Liver (tissue), 3 donors: ENCODE data around the gene GPAT2.
"Not testable (repeated sequence)": the region's sequence is repeated elsewhere in the genome, so short reads cannot be mapped to it uniquely, and the experiment has no call there.

Source experiments
- ATF3 ChIP-seq: IDR thresholded peaks from 2 replicates; pipeline ENCODE4 v1.6.1; 2016; ENCODE audit warnings: antibody characterized with exemption
- EGR1 ChIP-seq, 2 donors: IDR thresholded peaks; 2 replicates each; pipeline ENCODE4 v1.6.1; 2016 to 2018; ENCODE audit warnings: antibody characterized with exemption in 2 of 2, low read depth in 2 of 2
- FOXA1 ChIP-seq: IDR thresholded peaks from 2 replicates; pipeline ENCODE4 v1.6.1; 2016; ENCODE audit warnings: antibody characterized with exemption
- GABPA ChIP-seq, 2 donors: IDR thresholded peaks in 1 of 2; conservative IDR thresholded peaks in 1 of 2; 2 replicates each; pipeline ENCODE4 v1.6.1; 2016; ENCODE audit warnings: antibody characterized with exemption in 2 of 2, mild to moderate bottlenecking in 1 of 2, moderate library complexity in 1 of 2
- JUND ChIP-seq, 2 donors: IDR thresholded peaks; 2 replicates each; pipeline ENCODE4 v1.6.1; 2016; ENCODE audit warnings: antibody characterized with exemption in 2 of 2
- NR2F2 ChIP-seq: IDR thresholded peaks from 2 replicates; pipeline ENCODE4 v1.6.1; 2016; ENCODE audit warnings: antibody characterized with exemption
- RAD21 ChIP-seq, 2 donors: IDR thresholded peaks; 2 replicates each; pipeline ENCODE4 v1.6.1; 2016; ENCODE audit warnings: antibody characterized with exemption in 2 of 2, mild to moderate bottlenecking in 2 of 2
- REST ChIP-seq: IDR thresholded peaks from 2 replicates; pipeline ENCODE4 v1.6.1; 2016; ENCODE audit warnings: antibody characterized with exemption, mild to moderate bottlenecking
- SP1 ChIP-seq: IDR thresholded peaks from 2 replicates; pipeline ENCODE4 v1.6.1; 2018; ENCODE audit warnings: antibody characterized with exemption, mild to moderate bottlenecking
- TAF1 ChIP-seq: conservative IDR thresholded peaks from 2 replicates; pipeline ENCODE4 v1.6.1; 2016; ENCODE audit warnings: antibody characterized with exemption, mild to moderate bottlenecking
- YY1 ChIP-seq: IDR thresholded peaks from 2 replicates; pipeline ENCODE4 v1.6.1; 2016; ENCODE audit warnings: antibody characterized with exemption, mild to moderate bottlenecking
- TF ChIP-seq, protein P1 (sequence below): fragments of 150-350 bp; IDR thresholded peaks from 2 replicates; pipeline ENCODE4 v1.5.1; 2017; ENCODE audit warnings: improper control_type of control experiment, low read depth, low read length; ENCODE audit not compliant: missing input control
- TF ChIP-seq, protein P2 (sequence below): IDR thresholded peaks from 2 replicates; pipeline ENCODE4 v1.6.1; 2016; ENCODE audit warnings: antibody characterized with exemption
- TF ChIP-seq, protein P3 (sequence below): IDR thresholded peaks from 2 replicates; pipeline ENCODE4 v1.6.1; 2016; ENCODE audit warnings: antibody characterized with exemption
- donor health status: healthy.
- donor health status: healthy.

DNA sequence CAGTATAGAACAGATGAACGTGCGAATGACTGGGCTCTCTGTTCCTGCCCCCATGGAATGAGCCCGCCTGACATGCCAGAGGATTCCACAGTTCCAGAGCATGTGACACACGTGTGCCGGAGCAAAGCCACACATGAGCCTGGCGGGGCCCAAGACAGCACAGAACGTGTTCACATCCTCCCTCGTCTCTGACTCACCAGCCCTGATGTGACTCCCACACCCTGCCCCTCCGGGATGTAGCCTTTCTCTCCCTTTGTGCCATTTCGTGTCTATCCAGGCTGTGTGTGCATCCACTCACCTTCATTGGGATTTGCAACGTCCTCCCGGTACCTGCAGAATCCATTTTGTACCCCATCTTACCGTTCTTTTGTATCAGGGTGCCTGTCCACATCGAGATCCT, 838 bp upstream of the GPAT2 start:
- TF ChIP-seq RAD21 (IDR thresholded peaks at IDR 0.05); REST; FOXA1; GABPA (IDR thresholded peaks at IDR 0.05 in 1 of 2, conservative IDR thresholded peaks at IDR 0.05 in 1 of 2); YY1; TAF1; NR2F2; SP1; JUND (IDR thresholded peaks at IDR 0.05); ATF3; EGR1 (IDR thresholded peaks at IDR 0.05; ENCODE audit: low read depth in 2 of 2): not testable (repeated sequence)
- TF ChIP-seq, protein P1, sequence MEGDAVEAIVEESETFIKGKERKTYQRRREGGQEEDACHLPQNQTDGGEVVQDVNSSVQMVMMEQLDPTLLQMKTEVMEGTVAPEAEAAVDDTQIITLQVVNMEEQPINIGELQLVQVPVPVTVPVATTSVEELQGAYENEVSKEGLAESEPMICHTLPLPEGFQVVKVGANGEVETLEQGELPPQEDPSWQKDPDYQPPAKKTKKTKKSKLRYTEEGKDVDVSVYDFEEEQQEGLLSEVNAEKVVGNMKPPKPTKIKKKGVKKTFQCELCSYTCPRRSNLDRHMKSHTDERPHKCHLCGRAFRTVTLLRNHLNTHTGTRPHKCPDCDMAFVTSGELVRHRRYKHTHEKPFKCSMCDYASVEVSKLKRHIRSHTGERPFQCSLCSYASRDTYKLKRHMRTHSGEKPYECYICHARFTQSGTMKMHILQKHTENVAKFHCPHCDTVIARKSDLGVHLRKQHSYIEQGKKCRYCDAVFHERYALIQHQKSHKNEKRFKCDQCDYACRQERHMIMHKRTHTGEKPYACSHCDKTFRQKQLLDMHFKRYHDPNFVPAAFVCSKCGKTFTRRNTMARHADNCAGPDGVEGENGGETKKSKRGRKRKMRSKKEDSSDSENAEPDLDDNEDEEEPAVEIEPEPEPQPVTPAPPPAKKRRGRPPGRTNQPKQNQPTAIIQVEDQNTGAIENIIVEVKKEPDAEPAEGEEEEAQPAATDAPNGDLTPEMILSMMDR = not testable (repeated sequence)
- TF ChIP-seq, protein P2, sequence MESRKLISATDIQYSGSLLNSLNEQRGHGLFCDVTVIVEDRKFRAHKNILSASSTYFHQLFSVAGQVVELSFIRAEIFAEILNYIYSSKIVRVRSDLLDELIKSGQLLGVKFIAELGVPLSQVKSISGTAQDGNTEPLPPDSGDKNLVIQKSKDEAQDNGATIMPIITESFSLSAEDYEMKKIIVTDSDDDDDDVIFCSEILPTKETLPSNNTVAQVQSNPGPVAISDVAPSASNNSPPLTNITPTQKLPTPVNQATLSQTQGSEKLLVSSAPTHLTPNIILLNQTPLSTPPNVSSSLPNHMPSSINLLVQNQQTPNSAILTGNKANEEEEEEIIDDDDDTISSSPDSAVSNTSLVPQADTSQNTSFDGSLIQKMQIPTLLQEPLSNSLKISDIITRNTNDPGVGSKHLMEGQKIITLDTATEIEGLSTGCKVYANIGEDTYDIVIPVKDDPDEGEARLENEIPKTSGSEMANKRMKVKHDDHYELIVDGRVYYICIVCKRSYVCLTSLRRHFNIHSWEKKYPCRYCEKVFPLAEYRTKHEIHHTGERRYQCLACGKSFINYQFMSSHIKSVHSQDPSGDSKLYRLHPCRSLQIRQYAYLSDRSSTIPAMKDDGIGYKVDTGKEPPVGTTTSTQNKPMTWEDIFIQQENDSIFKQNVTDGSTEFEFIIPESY = not testable (repeated sequence)
- TF ChIP-seq, protein P3, sequence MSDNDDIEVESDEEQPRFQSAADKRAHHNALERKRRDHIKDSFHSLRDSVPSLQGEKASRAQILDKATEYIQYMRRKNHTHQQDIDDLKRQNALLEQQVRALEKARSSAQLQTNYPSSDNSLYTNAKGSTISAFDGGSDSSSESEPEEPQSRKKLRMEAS = not testable (repeated sequence)
